Neural cell (in vitro differentiated cells): ENCODE measurements around the gene EYS.
A peak's percentile ranks its signal among the peaks of the same experiment; 100 is the strongest.

Experiments
- POLR2AphosphoS5 ChIP-seq: IDR thresholded peaks from 2 replicates; pipeline ENCODE4 v1.6.1; 2012
- TF ChIP-seq, protein P1 (sequence below): fragments of 450-650 bp; IDR thresholded peaks from 2 replicates; pipeline ENCODE4 v1.5.1; 2014; ENCODE audit warnings: antibody characterized with exemption, mild to moderate bottlenecking, moderate library complexity; ENCODE audit not compliant: poor library complexity, severe bottlenecking

DNA sequence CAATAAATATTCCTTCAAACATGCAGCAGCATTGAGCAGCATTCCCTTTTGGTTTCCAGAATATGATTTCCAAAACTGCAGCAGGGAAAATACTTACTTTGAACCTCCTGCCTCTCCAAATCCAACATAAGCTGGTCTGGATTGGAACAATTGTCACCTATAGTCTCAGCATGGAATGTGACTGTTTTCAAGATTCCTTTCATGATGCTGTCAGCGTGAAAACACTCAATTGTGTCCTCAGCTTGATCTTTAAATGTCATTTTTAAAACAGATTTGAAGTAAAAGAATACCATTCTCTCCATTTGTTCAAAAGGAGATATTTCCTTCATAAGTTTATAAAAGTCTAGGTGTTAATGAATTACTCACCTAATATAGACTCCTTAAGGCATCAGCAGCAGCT is 993.9 kb downstream of the EYS start:
- peak; percentile 70 for TF ChIP-seq POLR2AphosphoS5
- TF ChIP-seq, protein P1, sequence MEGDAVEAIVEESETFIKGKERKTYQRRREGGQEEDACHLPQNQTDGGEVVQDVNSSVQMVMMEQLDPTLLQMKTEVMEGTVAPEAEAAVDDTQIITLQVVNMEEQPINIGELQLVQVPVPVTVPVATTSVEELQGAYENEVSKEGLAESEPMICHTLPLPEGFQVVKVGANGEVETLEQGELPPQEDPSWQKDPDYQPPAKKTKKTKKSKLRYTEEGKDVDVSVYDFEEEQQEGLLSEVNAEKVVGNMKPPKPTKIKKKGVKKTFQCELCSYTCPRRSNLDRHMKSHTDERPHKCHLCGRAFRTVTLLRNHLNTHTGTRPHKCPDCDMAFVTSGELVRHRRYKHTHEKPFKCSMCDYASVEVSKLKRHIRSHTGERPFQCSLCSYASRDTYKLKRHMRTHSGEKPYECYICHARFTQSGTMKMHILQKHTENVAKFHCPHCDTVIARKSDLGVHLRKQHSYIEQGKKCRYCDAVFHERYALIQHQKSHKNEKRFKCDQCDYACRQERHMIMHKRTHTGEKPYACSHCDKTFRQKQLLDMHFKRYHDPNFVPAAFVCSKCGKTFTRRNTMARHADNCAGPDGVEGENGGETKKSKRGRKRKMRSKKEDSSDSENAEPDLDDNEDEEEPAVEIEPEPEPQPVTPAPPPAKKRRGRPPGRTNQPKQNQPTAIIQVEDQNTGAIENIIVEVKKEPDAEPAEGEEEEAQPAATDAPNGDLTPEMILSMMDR = no peak
